DOHH2 (cell line): Measurements from ENCODE around the gene RNF222.

Experiments
- H3F3A ChIP-seq: fragments of 200-600 bp; sonication (generic), shearing (Covaris generic); 2 replicates; pipeline ENCODE4 v1.6.0; 2016; ENCODE audit warnings: antibody characterized with exemption, mild to moderate bottlenecking; ENCODE audit not compliant: control insufficient read depth, insufficient read depth
- H3K27ac ChIP-seq: fragments of 200-600 bp; sonication (generic); 2 replicates; pipeline ENCODE4 v1.5.1; 2014; ENCODE audit warnings: low read depth, mild to moderate bottlenecking, low read length, moderate library complexity
- H3K27me3 ChIP-seq: fragments of 200-600 bp; sonication (generic); 2 replicates; pipeline ENCODE4 v1.6.1; 2014; ENCODE audit warnings: mild to moderate bottlenecking, low read length, mixed read lengths; ENCODE audit not compliant: control insufficient read depth
- H3K36me3 ChIP-seq: fragments of 200-600 bp; sonication (generic); 2 replicates; pipeline ENCODE4 v1.6.1; 2014; ENCODE audit warnings: mild to moderate bottlenecking, low read length, moderate library complexity, mixed read lengths; ENCODE audit not compliant: control insufficient read depth
- H3K4me1 ChIP-seq: fragments of 200-600 bp; sonication (generic); 2 replicates; pipeline ENCODE4 v1.6.1; 2014; ENCODE audit warnings: mild to moderate bottlenecking, low read length, mixed read lengths; ENCODE audit not compliant: control insufficient read depth
- H3K4me2 ChIP-seq: fragments of 200-600 bp; sonication (generic); 2 replicates; pipeline ENCODE4 v1.6.0; 2014; ENCODE audit warnings: mild to moderate bottlenecking, low read length, moderate library complexity
- H3K4me3 ChIP-seq: fragments of 200-600 bp; sonication (generic); 2 replicates; pipeline ENCODE4 v1.5.1; 2014; ENCODE audit warnings: mild to moderate bottlenecking, low read length, mixed read lengths
- H3K79me2 ChIP-seq: fragments of 200-600 bp; sonication (generic); 2 replicates; pipeline ENCODE4 v1.6.1; 2014; ENCODE audit warnings: mild to moderate bottlenecking, low read length, mixed read lengths; ENCODE audit not compliant: control insufficient read depth
- H3K9me2 ChIP-seq: fragments of 200-600 bp; sonication (generic); replicated peaks from 2 replicates; pipeline ENCODE4 v1.6.1; 2014; ENCODE audit warnings: mild to moderate bottlenecking, low read length, mixed read lengths; ENCODE audit not compliant: control insufficient read depth
- H3K9me3 ChIP-seq: fragments of 200-600 bp; sonication (generic); 2 replicates; pipeline ENCODE4 v1.6.1; 2014; ENCODE audit warnings: antibody characterized with exemption, low read length, mixed read lengths; ENCODE audit not compliant: control insufficient read depth, insufficient read depth
- H4K20me1 ChIP-seq: fragments of 200-600 bp; sonication (generic); 2 replicates; pipeline ENCODE4 v1.6.0; 2014; ENCODE audit warnings: low read depth, mild to moderate bottlenecking, antibody characterized with exemption, low read length, moderate library complexity; ENCODE audit not compliant: control insufficient read depth, insufficient read depth
- CTCF ChIP-seq: fragments of 200-600 bp; sonication (generic); IDR thresholded peaks from one replicate; pipeline ENCODE4 v1.5.1; 2014; ENCODE audit warnings: antibody characterized with exemption, mild to moderate bottlenecking, low read depth, low read length; ENCODE audit not compliant: poor library complexity, severe bottlenecking
- EZH2phosphoT487 ChIP-seq: fragments of 200-600 bp; sonication (generic); IDR thresholded peaks from 2 replicates; pipeline ENCODE4 v1.6.1; 2017; ENCODE audit warnings: borderline replicate concordance, mild to moderate bottlenecking, antibody characterized with exemption, low read length, moderate library complexity, mixed read lengths

RNF222 gene, protein sequence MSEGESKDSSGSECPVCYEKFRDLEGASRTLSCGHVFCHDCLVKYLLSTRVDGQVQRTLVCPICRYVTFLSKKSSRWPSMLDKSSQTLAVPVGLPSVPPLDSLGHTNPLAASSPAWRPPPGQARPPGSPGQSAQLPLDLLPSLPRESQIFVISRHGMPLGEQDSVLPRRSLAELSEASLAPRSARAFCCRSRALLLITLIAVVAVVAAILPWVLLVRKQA

GRCh38 chr17:8397636-8398035 is at the start of gene RNF222:
Gene RNF222, minus strand, starts transcription at chr17:8397827. Its CDS starts 4,366 bp downstream, at chr17:8393461.
- Histone ChIP-seq H3K27me3 (peaks cover 15% of the 10 kb centered on the region; the same call in 1 of the 2 replicates), H3K4me3 (no peak within 1 kb of the TSS), H3K9me3 (no peaks in the 10 kb centered on the region), H3K4me1 (peaks cover 13% of the 10 kb centered on the region), H3K79me2 (no peaks in the 10 kb centered on the region), H3K36me3 (no peaks in the 10 kb centered on the region), H3K9me2 (no peaks in the 10 kb centered on the region), H3F3A (no peaks in the 10 kb centered on the region), H3K27ac (no peak within 1 kb of the TSS), H4K20me1 (no peaks in the 10 kb centered on the region), H3K4me2 (no peak within 1 kb of the TSS)
- TF ChIP-seq EZH2phosphoT487 (no peak), CTCF (no peak)

- peaks cover 10% of the 10 kb centered on the region for H3K4me1 ChIP-seq
- no peaks in the 10 kb centered on the region for H3K9me3 ChIP-seq
- H3K36me3 ChIP-seq, result peaks cover 61% of the 10 kb centered on the region
- no peak for TF ChIP-seq CTCF
- TF ChIP-seq EZH2phosphoT487, result no peak
- H3K79me2 ChIP-seq, result peaks cover 37% of the 10 kb centered on the region
- H3F3A ChIP-seq, result no peaks in the 10 kb centered on the region
- no peaks in the 10 kb centered on the region for H3K27me3 ChIP-seq
- no peak overlapping the region for H3K27ac ChIP-seq
- no peak overlapping the region for H3K4me3 ChIP-seq
- no peak overlapping the region for H3K4me2 ChIP-seq
- H3K9me2 ChIP-seq, result no peaks in the 10 kb centered on the region
- no peaks in the 10 kb centered on the region; the same call in 1 of the 2 replicates for H4K20me1 ChIP-seq
Observed at GRCh38 chr17:8445536-8445935, 47.9 kb upstream of the RNF222 start.

GRCh38 chr17:8444494-8444893 is 46.9 kb upstream of the RNF222 start:
- Histone ChIP-seq H3K79me2 (peaks cover 48% of the 10 kb centered on the region), H3K9me3 (no peaks in the 10 kb centered on the region), H3K27me3 (no peaks in the 10 kb centered on the region), H3K4me1 (peaks cover 10% of the 10 kb centered on the region), H3K36me3 (peaks cover 57% of the 10 kb centered on the region), H3K4me3 (no peak overlapping the region), H3K27ac (no peak overlapping the region), H3K4me2 (no peak overlapping the region), H3F3A (no peaks in the 10 kb centered on the region), H4K20me1 (peaks cover 3% of the 10 kb centered on the region; the same call in 1 of the 2 replicates), H3K9me2 (no peaks in the 10 kb centered on the region)
- TF ChIP-seq CTCF, result no peak
- no peak for TF ChIP-seq EZH2phosphoT487

DNA sequence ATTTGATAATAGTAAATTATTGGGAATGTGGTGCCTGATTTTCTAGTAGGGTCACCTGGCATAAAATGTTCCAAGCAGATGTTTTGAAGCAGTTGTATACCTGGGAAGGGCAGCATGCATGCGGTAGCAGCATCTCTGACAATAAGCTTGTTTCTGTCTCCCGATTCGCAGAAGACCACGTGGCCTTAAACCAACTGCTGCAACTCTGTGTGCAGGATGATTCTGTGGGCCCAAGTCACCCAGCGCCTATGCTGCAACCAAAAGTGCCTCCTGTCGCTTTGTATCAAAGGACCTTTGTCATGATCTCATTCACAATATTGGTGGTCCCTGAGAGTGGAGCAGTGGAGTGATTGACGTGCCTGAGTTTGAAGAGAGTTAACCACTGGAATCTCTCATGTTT is 46.1 kb upstream of the RNF222 start:
- Histone ChIP-seq H3K27ac (no peak overlapping the region), H4K20me1 (peaks cover 3% of the 10 kb centered on the region; the same call in 1 of the 2 replicates), H3K9me2 (no peaks in the 10 kb centered on the region), H3K4me2 (no peak overlapping the region), H3K9me3 (no peaks in the 10 kb centered on the region), H3F3A (no peaks in the 10 kb centered on the region), H3K4me3 (no peak overlapping the region), H3K36me3 (peaks cover 51% of the 10 kb centered on the region), H3K79me2 (peaks cover 55% of the 10 kb centered on the region), H3K27me3 (no peaks in the 10 kb centered on the region), H3K4me1 (peaks cover 10% of the 10 kb centered on the region)
- TF ChIP-seq CTCF, result no peak
- no peak for TF ChIP-seq EZH2phosphoT487
